Measurements from ENCODE around the gene VTI1A.

- TF ChIP-seq GLI4 (CRISPR knock-in tag; IDR thresholded peaks at IDR 0.05; ENCODE audit: borderline replicate concordance) (no peak), ZNF557 (CRISPR knock-in tag; IDR thresholded peaks at IDR 0.05) (no peak), NFE2L1 (CRISPR knock-in tag; IDR thresholded peaks at IDR 0.05; ENCODE audit: borderline replicate concordance) (no peak), HMG20A (CRISPR knock-in tag; IDR thresholded peaks at IDR 0.05; ENCODE audit: borderline replicate concordance) (no peak), RBFOX2 (IDR thresholded peaks at IDR 0.05; ENCODE audit: low read depth, low read length) (no peak), GTF2F1 (IDR thresholded peaks at IDR 0.05; ENCODE audit: low read length) (no peak)
- TF ChIP-seq, protein P1, sequence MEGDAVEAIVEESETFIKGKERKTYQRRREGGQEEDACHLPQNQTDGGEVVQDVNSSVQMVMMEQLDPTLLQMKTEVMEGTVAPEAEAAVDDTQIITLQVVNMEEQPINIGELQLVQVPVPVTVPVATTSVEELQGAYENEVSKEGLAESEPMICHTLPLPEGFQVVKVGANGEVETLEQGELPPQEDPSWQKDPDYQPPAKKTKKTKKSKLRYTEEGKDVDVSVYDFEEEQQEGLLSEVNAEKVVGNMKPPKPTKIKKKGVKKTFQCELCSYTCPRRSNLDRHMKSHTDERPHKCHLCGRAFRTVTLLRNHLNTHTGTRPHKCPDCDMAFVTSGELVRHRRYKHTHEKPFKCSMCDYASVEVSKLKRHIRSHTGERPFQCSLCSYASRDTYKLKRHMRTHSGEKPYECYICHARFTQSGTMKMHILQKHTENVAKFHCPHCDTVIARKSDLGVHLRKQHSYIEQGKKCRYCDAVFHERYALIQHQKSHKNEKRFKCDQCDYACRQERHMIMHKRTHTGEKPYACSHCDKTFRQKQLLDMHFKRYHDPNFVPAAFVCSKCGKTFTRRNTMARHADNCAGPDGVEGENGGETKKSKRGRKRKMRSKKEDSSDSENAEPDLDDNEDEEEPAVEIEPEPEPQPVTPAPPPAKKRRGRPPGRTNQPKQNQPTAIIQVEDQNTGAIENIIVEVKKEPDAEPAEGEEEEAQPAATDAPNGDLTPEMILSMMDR (CRISPR knock-in tag; IDR thresholded peaks at IDR 0.05) = no peak
Observed at GRCh38 chr10:112552593-112553110, 105.6 kb downstream of the VTI1A start.

Measured in HepG2 (cell line).